HG02610 (cell line): ENCODE results near the gene SIRPD.
"Not testable (repeated sequence)": the region's sequence is repeated elsewhere in the genome, so short reads cannot be mapped to it uniquely, and the experiment has no call there.

Experiments used
- ATAC-seq: cut with Tn5 transposase; IDR thresholded peaks from one replicate; pipeline ENCODE4 v1.9.1; 2021; ENCODE audit warnings: mild to moderate bottlenecking, moderate library complexity; ENCODE audit not compliant: unreplicated experiment

SIRPD gene

DNA sequence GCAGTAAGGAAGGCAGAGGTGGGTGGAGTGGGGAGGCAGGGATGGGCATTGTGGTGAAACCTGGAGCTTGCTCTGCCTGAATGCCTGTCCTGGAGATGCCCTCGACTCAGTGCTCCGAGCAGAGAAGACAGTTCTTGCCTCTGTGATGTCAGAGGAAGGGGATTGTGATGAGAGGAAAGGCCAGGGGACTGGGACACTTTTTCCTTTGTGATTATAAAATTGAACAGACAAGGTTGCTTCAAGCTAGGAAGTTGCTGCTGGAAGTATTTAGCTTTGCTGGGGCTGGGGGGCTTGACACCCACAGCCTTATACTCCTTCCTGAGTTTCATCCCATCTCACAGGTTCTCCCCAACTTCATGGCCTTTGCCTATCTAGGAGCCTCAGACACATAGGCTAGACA is at the start of gene SIRPD:
SIRPD (minus strand) TSS at position 101 of the 400 bp plus-strand sequence; CDS start at position 49, 52 bp downstream.
- ATAC-seq, result no peak

DNA sequence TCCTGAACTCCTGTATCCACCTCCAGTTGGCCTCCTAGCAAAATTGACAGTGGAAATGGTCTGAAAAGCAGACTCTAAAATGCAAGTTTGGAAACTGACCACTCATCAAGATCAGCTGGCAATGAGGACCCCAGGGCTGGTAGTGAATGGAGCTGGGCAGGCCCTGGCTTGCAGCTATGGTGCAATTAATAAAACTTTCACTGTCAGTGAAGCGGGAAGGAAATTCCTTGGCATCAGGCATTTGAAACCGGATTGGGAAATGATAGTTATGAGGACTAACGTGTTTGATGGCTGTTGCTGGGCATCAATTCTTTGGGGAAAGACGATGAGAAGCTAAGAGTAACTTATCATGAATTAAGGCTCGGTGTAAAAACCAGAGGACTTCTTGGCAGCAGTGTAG is 43.2 kb upstream of the SIRPD start:
- no peak for ATAC-seq

DNA sequence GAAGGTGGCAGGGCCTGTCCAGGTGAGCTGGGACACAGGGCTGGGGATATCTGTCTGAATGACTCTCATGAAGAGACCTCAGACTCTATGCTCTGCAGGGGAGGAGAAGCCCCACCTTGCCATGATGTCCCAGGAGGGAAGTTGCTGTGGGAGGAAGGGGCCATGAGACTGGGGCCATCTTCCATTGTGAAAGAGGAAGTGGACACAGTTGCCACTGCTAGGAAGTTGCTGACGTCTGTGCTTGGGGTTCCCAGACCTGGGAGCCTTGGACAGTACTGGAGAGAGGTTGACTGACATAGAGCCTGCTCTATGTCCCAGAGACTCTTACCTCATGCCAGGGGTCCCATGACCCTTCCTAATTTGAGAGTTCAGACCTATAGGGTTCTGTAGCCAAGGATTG is 37.8 kb upstream of the SIRPD start:
- ATAC-seq, result no peak

DNA sequence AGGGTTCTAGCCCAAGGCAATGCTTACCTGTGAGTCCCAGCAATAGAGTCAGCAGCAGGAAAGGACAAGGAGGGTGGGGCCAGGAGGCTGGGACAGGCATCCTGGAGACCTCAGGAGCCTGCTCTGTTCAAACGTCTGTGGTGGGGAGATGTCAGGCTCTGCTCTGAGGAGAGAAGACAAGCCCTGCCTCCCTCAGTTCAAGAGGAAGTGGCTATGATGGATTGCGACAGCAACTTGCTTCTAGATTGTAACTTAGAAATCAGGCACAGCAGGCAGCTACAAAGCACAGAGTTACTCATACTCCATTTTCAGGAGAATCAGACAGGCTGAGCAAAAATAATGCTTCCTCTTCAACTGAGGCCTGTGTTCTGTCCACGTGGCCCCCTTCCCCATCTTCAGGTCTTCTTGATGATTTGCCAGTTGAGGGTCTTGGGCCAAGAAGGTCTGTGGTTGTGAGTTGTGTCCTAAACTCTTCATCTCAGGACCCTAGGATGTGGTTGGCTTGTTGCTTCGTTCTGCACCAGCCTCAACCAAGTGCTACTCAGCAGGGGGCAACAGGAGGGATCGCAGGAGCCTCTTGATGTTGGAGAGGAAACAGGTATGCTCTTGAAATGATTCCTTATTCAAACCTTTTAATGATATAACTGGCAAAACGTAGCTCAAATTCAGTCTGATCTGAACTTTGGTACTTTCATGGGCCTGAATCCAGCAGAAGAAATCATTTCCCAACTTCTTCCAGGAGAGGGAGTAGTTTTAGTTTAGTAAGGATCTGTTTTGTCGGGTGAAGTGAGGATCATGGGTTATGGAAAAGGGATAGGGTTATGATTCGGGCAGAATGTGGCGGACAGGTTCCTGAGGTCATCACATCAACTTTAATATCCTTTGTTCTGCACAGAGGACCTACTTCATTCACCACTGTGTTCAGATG is 31.3 kb upstream of the SIRPD start:
- ATAC-seq, result no peak

DNA sequence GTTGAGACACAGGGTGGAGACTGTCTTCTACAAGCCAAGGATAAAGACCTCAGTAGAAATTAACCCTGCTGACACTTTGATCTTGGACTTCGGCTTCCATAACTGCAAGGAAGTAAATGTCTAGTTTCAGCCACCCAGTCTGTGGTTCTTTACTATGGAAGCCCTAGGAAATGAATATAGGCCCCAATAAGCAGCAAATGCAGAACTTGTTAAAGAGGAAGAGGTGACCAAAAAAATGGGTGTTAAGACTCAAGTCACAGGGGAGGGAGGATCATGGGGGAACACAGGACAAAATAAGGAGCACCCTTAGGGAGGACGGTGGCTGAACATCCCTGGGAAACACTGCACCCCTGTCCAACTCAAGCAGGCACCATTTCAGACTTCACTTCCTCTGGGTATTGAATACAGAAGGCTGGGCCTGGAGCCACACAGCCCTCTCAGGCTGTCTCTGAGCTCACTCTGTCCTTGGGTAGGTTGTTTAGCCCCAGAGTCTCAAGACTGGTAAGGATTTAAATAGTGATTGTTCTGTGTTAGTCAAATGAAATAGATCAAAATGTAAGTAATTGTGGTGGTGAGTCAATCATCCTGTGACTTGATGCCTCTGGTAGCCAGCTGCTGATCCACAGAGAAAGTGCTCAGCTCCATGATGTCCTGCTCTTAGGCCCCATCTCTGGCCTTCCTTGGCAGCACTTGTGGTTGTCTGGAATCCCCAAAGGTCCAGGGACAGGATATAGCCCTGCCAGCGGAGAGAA is 30.5 kb upstream of the SIRPD start:
- ATAC-seq, result no peak

DNA sequence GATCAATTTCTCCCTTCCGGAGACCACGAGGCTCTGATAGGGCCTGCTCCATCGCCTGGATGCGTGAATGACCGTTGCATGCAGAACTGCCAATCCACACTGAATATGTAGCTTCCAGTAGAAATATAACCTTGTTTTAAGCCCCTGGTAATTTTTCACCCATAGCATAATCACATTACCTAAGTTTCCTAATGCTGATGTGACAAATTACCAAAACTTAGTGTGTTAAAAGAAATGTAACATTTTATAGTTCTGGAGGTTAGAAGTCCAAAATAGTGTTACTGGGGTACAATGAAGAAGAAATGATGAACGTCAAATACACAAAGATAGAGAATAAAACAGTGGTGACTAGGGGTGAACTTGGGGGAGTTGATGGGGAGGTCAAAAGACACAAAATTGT is 22.0 kb upstream of the SIRPD start:
- no peak for ATAC-seq

DNA sequence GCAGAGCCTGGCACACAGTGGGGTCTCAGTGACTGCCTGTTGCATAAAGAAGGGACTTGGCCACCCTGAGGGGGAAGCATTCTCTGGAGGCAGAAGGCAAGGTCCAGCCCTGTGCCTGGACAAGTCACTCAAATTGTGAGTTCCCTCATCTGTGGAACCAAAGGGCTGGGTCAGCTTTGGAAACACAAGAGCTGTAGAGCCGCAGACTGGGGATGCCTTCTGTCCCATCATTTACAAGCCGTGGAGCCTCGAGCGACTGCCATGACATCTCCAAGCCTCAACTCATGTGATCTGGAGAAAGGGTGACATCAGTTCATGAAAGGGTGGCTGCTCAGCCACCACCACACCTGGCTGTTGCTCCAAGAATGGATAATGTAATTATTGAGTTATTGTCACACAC is 20.4 kb upstream of the SIRPD start:
- no peak for ATAC-seq

DNA sequence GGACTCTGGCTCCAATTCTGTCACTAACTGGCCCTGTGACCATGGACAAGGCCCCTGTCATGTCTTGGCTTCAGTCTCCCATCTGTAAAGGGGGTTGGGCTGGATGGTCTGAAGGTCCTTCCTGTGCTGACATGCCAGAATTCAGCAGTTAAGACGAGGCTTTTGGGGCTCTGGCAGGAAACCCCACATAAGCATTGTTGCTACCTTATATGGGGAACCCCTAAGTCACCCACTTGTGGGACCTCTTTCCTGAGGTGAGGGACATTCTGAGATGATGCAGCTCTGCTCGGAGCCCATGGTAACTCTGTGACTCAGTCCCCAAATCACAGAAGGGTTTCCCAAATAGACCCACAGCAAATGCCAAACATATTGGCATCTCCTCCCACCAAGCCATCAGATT is 19.8 kb upstream of the SIRPD start:
- ATAC-seq, result not testable (repeated sequence)

DNA sequence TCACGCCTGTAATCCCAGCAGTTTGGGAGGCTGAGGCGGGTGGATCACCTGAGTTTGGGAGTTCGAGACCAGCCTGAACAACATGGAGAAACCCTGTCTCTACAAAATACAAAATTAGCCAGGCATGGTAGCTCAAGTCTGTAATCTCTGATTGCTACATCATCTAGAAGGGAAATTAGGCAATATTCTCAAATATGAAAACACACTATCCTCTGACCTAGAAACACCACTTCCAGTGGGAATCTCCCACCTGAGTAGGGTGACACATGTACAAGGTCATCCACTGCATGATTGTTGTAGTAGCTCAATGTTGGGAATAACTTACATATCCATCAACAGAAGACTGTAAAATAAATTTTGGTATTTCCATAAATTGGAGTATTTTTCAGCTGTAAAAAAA is 19.1 kb upstream of the SIRPD start:
- ATAC-seq, result no peak

DNA sequence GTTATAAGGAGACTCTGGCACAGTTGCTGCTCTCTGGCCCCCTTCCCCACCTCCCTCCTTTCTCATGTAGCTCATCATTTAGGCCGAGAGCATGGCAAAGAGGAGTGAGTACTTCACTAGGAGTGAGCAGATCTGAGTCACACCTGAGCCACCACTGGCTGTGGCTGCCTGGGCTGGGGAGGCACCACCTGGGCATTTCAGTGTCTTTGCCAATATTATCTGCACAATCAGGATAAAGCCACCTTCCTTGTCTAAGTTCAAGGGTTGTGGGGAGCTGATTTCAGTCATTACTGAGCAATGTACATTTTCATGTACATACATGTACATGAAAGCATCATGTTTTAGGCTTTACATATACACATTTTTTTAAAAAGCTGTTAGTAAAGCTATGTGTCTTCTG is 18.5 kb upstream of the SIRPD start:
- ATAC-seq, result not testable (repeated sequence)

DNA sequence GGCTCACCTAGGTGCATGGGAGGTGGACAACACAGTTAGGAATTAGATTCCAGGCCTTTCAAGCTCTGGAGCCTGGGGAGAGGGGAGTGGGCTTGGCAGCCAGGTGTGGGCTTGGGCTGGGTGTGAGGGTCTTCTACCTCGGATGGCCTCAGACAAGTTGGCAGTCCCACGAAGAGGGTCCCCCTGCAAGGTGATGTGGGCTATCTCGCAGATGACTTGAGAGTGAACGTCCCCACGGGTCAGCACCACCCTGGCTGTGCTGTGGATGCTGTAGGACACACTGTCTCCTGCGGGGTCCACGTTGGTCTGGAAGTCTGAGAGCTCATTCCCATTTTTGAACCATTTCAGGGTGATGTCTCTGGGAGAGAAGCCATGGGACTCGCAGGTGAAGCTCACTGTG is 14.1 kb upstream of the SIRPD start:
- ATAC-seq, result not testable (repeated sequence)

DNA sequence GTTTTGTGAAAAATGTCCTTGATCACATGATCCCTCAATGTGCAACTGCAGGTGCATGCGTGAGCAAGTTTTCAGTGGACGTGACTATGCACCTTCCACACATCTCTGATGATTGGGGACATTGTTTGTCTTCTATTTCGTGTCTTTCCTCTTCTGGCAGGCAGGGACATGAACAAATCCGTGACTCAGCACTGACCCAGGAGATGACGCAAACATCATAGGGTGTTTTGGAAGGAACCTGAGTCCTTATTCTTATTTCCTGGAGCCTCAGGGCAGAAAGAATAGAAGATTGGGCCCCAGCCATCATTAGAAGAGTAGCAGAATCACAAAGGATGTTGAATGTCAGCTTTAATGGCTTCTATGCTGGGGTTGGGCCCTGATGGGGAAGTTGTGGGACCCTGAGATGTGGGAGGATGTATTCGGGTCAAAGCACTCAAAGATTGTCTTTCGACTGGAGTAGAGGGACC is 11.9 kb upstream of the SIRPD start:
- ATAC-seq, result no peak

DNA sequence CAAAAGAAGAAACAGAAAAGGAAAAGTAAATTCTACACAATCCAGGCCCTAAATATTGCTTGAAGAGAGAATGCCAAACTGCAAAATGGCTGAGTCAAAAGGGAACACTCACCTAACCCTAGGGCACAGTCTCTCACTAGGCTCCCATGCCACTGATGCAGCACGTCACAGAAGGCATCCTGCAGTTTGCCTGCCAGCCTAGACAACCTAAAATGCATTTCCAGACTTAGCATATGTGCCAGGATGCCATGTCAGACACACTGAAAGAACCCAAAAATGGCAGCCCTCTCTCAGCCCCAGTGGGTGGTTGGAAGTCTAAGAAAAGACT is 10.6 kb upstream of the SIRPD start:
- ATAC-seq, result no peak

DNA sequence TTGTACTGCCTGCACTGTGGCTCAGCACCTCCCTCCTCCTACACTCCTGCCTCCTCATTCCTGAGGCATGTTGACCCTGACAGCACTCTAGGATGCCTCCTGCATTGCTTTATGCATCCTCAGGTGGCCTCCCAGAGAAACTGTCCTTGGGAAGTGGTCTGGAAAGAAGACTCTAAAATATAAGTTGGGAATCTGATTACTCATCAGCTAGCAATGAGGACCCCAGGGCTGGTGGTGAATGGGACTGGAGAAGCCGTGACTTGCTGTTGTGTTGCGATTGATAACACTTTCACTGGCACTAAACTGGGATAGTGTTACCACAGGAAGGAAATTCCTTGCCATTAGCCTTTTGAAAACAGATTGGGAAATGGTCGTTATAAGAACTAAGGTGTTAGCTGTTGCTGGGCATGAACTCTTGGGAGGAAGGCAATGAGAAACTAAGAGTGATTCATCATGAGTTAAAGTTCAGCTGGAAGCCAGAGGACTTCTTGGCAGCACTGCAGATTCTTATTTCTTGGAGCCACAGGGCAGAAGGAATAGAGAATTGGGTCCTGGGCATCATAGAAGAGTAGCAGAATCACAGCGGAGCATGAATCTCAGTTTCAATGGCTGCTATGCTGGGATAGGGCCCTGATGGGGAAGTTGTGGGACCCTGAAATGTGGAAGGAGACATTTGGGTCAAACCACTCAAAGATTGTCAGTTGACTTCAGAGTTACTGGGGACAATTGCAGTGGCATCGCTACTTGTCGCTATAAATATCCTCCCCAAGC is 10.1 kb upstream of the SIRPD start:
- no peak for ATAC-seq

DNA sequence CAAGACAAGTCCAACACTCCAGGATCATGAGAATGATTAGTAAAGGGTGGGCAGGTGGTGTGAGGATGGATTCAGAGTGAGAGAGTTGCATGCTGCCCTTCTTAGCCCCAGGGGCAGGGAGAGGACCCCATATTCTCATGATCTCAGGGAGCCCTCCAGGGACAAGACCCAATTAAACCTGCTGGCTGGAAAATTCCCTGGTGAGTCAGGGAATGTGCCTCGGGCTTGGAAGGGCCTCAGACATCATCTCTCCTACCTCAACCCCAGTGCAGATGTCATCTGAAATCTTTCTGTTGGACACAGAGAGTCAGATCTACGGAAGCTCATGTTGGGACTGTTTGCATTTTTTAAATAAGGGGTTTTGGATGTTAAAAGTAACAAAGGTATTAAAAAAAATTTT is 9.2 kb upstream of the SIRPD start:
- no peak for ATAC-seq

DNA sequence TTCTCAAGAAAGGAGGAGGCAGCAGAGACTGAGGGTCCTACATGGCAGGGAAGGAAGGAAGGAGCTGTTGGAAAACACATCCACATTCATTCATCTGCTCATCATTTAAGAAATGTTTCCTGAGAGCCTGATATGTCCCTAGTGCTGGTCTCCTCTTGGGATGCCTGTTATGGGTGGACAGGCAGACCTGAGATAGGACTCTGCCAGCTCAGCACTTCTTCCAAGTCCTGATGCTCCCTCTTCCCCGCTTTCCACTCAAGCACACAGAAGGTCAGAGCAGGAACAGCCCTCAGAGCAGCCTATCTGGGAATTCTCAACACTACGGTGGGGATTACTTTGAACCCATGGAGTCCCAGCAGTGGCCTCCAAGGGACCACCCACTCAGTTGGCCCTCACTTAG is 8.0 kb upstream of the SIRPD start:
- no peak for ATAC-seq

DNA sequence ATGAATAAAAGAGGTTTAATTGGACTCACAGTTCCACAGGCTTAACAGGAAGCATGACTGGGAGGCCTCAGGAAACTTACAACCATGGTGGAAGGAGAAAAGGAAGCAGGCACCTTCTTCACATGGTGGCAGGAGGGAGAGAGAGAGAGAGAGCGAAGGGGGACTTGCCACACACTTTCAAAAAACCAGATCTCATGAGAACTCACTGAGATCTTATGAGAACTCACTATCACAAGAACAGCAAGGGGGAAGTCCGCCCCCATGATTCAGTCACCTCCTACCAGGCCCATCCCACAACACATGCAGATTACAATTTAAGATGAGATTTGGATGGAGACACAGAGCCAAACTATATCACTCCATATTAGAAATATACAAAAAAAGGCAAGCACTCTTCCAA is 6.1 kb upstream of the SIRPD start:
- no peak for ATAC-seq

DNA sequence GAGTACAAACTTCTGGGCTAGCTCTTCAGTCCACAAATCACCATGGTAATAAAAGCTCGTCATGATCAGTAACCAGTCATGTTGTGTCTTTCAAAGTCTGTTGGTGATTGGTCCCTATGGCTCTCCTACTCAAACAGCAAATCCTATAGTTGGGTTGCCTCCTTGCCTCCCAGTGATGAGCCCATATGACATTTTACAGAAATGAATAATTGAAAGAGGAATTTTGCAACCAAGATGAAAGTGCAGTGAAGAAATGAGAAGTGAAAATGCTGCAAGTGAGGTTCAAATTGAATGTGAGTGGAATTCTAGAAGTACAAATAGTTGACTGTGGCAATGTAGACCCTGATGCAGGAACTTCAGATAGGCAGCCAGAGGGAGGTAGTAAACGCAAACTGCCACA is 5.1 kb upstream of the SIRPD start:
- no peak for ATAC-seq

DNA sequence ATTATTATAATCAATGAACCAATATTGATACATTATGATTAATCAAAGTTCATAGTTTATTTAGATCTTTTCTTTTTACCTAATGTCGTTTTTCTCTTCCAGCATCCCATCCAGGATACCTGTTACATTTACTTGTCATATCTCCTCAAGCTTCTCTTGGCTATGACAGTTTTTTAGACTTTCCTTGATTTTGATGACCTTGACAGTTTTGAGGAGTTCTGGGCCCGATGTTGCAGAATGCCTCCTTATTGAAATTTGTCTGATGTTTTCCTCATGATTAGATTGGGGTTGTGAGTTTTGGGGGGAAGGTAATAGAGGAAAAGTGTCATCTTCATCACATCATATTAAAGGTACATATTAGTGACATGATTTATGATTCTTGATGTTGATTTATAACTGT is 3.8 kb upstream of the SIRPD start:
- ATAC-seq, result no peak

DNA sequence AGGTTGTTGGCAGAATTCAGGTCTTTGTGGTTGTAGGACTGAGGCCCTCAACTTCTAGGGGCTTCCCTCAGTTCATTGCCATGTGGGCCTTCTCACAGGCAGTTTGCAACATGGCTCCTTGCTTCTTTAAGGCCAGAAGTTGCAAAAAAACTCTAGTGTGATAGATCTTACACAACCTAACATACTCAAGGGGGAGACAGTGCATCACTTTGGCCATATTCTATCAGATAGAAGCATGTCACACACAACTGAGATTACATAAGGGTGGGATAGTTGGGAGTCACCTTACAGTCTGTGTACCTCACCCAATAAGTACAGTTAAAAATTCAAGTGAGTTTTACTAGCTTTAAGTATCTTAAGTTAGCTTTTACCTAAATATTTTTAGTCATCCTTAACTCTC is 1.6 kb downstream of the SIRPD start:
- no peak for ATAC-seq

DNA sequence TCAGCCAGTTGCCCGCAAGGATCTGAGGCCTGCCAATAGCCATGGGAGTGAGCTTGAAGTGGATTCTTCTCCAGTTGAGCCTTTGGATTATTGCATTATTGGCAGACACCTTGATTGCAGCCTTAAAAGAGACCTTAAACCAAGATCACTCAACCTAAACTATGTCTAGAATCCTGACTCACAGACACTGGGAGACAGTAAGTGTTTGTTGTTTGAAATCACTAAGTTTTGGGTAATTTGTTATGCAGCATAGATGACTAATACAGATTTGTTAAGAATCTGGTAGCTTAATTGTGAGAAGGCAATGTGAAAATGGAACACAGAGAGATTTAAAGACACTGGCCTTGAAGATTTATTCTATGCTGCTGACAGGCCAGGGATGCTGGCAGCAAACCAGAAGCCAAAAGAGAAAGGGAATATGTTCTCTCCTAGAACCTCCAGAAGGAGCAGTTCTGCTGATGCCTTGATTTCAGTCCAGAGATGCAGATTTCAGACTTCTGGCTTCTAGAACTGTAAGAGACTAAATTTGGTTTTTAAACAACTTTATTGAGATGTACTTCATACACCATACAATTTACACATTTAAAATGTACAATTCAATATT is 17.6 kb downstream of the SIRPD start:
- no peak for ATAC-seq
